Vagina (tissue), 2 donors: Measurements from ENCODE around the gene ACADS.

ENCODE experiments used
- CTCF ChIP-seq, 3 experiments: fragments of 450-650 bp in 2 of 3; fragments of 200-600 bp in 1 of 3; sonication (generic) in 1 of 3; IDR thresholded peaks; one replicate each; pipeline ENCODE4 v1.5.1; 2017 to 2019; ENCODE audit warnings: antibody characterized with exemption in 3 of 3, mild to moderate bottlenecking in 2 of 3, moderate library complexity in 2 of 3
- POLR2AphosphoS5 ChIP-seq, 2 donors: sonication (generic); formaldehyde crosslinking; IDR thresholded peaks; one replicate each; pipeline ENCODE4 v1.9.0; 2017; ENCODE audit warnings: antibody characterized with exemption in 2 of 2, mild to moderate bottlenecking in 2 of 2, low read depth in 1 of 2; ENCODE audit not compliant: insufficient read depth in 1 of 2

DNA sequence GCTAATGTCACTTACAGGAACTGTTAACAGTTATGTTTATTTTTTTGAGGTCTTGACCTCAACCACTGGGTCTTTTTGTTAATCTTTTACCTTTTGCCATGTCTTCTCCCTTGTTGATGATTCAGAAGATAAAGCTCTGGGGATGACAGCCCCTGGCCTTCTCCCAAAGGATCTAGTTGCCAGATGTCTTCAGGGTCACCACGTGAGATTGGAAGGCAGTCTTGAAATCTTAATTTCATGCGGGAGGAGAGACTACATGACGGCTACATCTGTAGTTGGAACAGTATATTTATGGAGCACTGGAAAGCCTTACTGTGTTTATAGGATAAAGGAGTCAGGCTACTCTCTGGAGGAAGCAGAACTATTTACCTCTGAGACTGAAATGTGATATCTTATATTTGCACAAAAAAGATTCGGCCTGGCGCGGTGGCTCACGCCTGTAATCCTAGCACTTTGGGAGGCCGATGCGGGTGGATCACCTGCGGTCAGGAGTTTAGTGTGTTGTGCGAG, 33.0 kb upstream of the ACADS start:
- TF ChIP-seq CTCF (IDR thresholded peaks at IDR 0.05) (no peak), POLR2AphosphoS5 (IDR thresholded peaks at IDR 0.05; ENCODE audit: insufficient read depth in 1 of 2, low read depth in 1 of 2) (no peak)
